Stimulated activated CD4-positive, alpha-beta T cell treated with anti-CD3 and anti-CD28 coated beads, Interleukin-12 subunit alpha, Interleukin-12 subunit beta, amount 100 ng/mL, for 4 hours (primary cell): ENCODE measurements around the gene ABCB7.
A peak's percentile ranks its signal among the peaks of the same experiment; 100 is the strongest.
"Not testable (repeated sequence)": the region's sequence is repeated elsewhere in the genome, so short reads cannot be mapped to it uniquely, and the experiment has no call there.

Experiments used
- DNase-seq: peaks from one replicate; pipeline ENCODE4 v3.0.0-alpha.2; 2020

ABCB7 gene

GRCh38 chrX:75096331-75096730 lies 59.8 kb downstream of the ABCB7 start:
- DNase-seq = no peak

GRCh38 chrX:75086731-75087195 lies 69.3 kb downstream of the ABCB7 start:
- DNase-seq = no peak

- no peak for DNase-seq
Measured at GRCh38 chrX:75084757-75085156, 71.3 kb downstream of the ABCB7 start.

GRCh38 chrX:75076429-75076828 lies 79.7 kb downstream of the ABCB7 start:
- no peak for DNase-seq

GRCh38 chrX:75074475-75074874 lies 81.6 kb downstream of the ABCB7 start:
- no peak for DNase-seq

- no peak for DNase-seq
Measured at GRCh38 chrX:75071334-75071733, 84.7 kb downstream of the ABCB7 start.

GRCh38 chrX:75067931-75068330 lies 88.2 kb downstream of the ABCB7 start:
- no peak for DNase-seq

GRCh38 chrX:75061701-75062100 lies 94.4 kb downstream of the ABCB7 start:
- DNase-seq = no peak

GRCh38 chrX:75051047-75051446 lies 105.0 kb downstream of the ABCB7 start:
- no peak for DNase-seq

- DNase-seq = no peak
Measured at GRCh38 chrX:75045369-75045768, 110.7 kb downstream of the ABCB7 start.

- not testable (repeated sequence) for DNase-seq
Measured at GRCh38 chrX:75044142-75044541, 111.9 kb downstream of the ABCB7 start.

- peak; percentile 2 for DNase-seq
Measured at GRCh38 chrX:75038925-75039324, 117.2 kb downstream of the ABCB7 start.
